ENCODE results near the gene GRID1. TPM values are rescaled to one million over a fixed set of nuclear protein-coding genes. Genes with fewer than 3 reads are reported as not detected.

Gene GRID1
- polyA plus RNA-seq, 1 of the 3 experiments (the other 2 are of a cell fraction) = 0.13 TPM

DNA sequence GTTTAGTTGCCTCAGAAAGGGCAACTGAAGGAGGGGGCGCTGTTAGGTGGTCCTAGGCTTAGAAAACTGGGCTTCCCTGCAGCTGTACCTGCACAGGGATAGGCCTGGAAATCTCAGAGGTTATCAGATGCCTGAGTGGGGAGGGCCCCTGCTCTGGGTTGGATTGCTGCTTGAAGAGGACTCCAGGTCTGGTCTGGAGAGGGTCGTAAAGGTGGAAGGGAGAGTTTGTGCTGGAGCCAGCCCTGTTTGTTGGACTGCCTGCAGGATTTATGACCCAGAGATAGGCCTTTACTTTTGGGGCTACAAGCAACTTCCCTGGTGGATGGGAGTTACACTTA lies 765.9 kb downstream of the GRID1 start:
- CTCF ChIA-PET = interaction anchor here (1.0 kb wide), 1 partner anchor 743 kb away, joined by 3 read pairs; no protein-coding TSS in a partner anchor
- Histone ChIP-seq H3K4me3 (ENCODE audit: low read depth in 2 of 2, low read length in 1 of 2) (no peak overlapping the region), H3K9me3 (no peaks in the 10 kb centered on the region)

More for the DNA sequence above, 765.9 kb downstream of the GRID1 start:
- no peak for DNase-seq
- Histone ChIP-seq H3K79me2 (ENCODE audit: insufficient read depth) (no peaks in the 10 kb centered on the region), H3K36me3 (replicated peaks in 1 of 2; ENCODE audit: control insufficient read depth in 1 of 2, insufficient read depth in 2 of 2, low read length in 1 of 2) (no peaks in the 10 kb centered on the region), H4K20me1 (ENCODE audit: insufficient read depth) (no peaks in the 10 kb centered on the region), H2AFZ (ENCODE audit: low read depth) (no peak overlapping the region), H3K4me2 (no peak overlapping the region), H3K27me3 (ENCODE audit: insufficient read depth) (no peaks in the 10 kb centered on the region), H3F3A (replicated peaks; ENCODE audit: insufficient read depth) (no peaks in the 10 kb centered on the region), H3K9me2 (no peaks in the 10 kb centered on the region), H3K27ac (ENCODE audit: low read depth in 2 of 2, low read length in 1 of 2) (no peak overlapping the region), H3K4me1 (ENCODE audit: control insufficient read depth in 1 of 2, insufficient read depth in 2 of 2, low read depth in 1 of 2, low read length in 1 of 2) (no peaks in the 10 kb centered on the region), H3K9ac (no peak overlapping the region)
- WGBS (ENCODE audit: low lambda C conversion rate) = 31% methylated on average over 2 of the region's 2 CpGs
- POLR2A ChIA-PET = no interaction called here
- TF ChIP-seq EZH2phosphoT487 (IDR thresholded peaks at IDR 0.05; ENCODE audit: borderline replicate concordance, low read depth) (no peak), FOXJ3 (CRISPR knock-in tag; IDR thresholded peaks at IDR 0.05) (no peak), MXI1 (IDR thresholded peaks at IDR 0.05; ENCODE audit: low read depth, low read length) (no peak), RCOR1 (IDR thresholded peaks at IDR 0.05; ENCODE audit: low read length) (no peak), SIN3A (IDR thresholded peaks at IDR 0.05; ENCODE audit: borderline replicate concordance, low read depth, low read length) (no peak), RFX5 (IDR thresholded peaks at IDR 0.05; ENCODE audit: low read length) (no peak), ELF1 (IDR thresholded peaks at IDR 0.05) (no peak), EP300 (IDR thresholded peaks at IDR 0.05; ENCODE audit: borderline replicate concordance in 1 of 2, low read depth in 1 of 2, low read length in 1 of 2) (no peak), TCF12 (IDR thresholded peaks at IDR 0.05) (no peak), MEF2A (IDR thresholded peaks at IDR 0.05; ENCODE audit: borderline replicate concordance, low read depth) (no peak), JUND (IDR thresholded peaks at IDR 0.05) (no peak), RXRA (IDR thresholded peaks at IDR 0.05; ENCODE audit: borderline replicate concordance, low read depth) (no peak), YY1 (IDR thresholded peaks at IDR 0.05; ENCODE audit: low read depth) (no peak)
- TF ChIP-seq, protein P1, sequence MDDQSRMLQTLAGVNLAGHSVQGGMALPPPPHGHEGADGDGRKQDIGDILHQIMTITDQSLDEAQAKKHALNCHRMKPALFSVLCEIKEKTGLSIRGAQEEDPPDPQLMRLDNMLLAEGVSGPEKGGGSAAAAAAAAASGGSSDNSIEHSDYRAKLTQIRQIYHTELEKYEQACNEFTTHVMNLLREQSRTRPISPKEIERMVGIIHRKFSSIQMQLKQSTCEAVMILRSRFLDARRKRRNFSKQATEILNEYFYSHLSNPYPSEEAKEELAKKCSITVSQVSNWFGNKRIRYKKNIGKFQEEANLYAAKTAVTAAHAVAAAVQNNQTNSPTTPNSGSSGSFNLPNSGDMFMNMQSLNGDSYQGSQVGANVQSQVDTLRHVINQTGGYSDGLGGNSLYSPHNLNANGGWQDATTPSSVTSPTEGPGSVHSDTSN (IDR thresholded peaks at IDR 0.05) = no peak
- TF ChIP-seq, protein P2, sequence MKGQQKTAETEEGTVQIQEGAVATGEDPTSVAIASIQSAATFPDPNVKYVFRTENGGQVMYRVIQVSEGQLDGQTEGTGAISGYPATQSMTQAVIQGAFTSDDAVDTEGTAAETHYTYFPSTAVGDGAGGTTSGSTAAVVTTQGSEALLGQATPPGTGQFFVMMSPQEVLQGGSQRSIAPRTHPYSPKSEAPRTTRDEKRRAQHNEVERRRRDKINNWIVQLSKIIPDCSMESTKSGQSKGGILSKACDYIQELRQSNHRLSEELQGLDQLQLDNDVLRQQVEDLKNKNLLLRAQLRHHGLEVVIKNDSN (IDR thresholded peaks at IDR 0.05; ENCODE audit: borderline replicate concordance, low read depth) = no peak
- TF ChIP-seq, protein P3, sequence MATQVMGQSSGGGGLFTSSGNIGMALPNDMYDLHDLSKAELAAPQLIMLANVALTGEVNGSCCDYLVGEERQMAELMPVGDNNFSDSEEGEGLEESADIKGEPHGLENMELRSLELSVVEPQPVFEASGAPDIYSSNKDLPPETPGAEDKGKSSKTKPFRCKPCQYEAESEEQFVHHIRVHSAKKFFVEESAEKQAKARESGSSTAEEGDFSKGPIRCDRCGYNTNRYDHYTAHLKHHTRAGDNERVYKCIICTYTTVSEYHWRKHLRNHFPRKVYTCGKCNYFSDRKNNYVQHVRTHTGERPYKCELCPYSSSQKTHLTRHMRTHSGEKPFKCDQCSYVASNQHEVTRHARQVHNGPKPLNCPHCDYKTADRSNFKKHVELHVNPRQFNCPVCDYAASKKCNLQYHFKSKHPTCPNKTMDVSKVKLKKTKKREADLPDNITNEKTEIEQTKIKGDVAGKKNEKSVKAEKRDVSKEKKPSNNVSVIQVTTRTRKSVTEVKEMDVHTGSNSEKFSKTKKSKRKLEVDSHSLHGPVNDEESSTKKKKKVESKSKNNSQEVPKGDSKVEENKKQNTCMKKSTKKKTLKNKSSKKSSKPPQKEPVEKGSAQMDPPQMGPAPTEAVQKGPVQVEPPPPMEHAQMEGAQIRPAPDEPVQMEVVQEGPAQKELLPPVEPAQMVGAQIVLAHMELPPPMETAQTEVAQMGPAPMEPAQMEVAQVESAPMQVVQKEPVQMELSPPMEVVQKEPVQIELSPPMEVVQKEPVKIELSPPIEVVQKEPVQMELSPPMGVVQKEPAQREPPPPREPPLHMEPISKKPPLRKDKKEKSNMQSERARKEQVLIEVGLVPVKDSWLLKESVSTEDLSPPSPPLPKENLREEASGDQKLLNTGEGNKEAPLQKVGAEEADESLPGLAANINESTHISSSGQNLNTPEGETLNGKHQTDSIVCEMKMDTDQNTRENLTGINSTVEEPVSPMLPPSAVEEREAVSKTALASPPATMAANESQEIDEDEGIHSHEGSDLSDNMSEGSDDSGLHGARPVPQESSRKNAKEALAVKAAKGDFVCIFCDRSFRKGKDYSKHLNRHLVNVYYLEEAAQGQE (IDR thresholded peaks at IDR 0.05; ENCODE audit: low read depth, low read length) = no peak
- TF ChIP-seq, protein P4, sequence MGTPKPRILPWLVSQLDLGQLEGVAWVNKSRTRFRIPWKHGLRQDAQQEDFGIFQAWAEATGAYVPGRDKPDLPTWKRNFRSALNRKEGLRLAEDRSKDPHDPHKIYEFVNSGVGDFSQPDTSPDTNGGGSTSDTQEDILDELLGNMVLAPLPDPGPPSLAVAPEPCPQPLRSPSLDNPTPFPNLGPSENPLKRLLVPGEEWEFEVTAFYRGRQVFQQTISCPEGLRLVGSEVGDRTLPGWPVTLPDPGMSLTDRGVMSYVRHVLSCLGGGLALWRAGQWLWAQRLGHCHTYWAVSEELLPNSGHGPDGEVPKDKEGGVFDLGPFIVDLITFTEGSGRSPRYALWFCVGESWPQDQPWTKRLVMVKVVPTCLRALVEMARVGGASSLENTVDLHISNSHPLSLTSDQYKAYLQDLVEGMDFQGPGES (IDR thresholded peaks at IDR 0.05; ENCODE audit: low read depth, low read length) = no peak
